Fibroblast of skin of scalp (primary cell): Measurements from ENCODE around the gene SHMT2.

Experiments used
- DNase-seq: peaks from one replicate; pipeline ENCODE4 v3.0.0-alpha.2; 2013

Gene SHMT2

DNA sequence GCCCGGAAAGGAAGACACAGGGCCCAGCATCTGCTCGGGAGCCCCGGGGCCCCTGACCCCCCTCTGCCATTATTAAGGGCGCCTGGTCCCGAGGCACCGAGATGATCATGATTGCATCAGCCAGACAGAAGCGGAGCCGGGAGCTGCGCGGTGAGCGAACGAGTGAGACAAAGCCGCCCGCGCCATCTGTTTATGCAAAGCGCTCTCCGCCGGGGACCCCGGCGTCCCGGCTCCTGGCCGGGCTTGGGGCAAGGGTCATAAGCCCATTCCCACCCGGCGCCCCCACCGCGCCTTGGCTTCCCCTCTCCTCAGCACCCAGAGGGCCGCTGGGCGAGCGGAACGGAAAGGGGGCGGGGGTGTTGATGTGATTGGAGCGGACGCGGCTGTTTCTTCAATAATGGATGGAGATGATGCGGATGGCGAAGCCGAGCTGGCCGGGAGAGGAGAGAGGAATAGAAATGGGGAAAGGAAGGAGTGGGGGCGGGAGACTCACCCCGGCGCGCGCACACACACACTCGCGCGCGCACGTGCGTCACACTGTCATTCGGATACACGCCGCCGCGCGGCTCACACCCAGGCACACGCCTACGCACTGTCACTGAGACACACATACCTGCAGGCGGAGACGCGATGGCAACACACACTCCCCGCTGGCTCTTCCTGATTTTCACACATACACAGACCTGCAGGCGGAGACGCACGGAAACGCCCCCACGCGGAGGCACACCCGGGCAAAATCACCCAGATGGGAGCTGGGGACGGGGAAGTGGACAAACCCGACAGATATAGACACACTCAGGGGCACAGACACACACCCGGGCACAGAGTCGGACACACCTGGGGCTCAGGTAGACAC is 10.8 kb downstream of the SHMT2 start:
- peak; percentile 75 for DNase-seq

DNA sequence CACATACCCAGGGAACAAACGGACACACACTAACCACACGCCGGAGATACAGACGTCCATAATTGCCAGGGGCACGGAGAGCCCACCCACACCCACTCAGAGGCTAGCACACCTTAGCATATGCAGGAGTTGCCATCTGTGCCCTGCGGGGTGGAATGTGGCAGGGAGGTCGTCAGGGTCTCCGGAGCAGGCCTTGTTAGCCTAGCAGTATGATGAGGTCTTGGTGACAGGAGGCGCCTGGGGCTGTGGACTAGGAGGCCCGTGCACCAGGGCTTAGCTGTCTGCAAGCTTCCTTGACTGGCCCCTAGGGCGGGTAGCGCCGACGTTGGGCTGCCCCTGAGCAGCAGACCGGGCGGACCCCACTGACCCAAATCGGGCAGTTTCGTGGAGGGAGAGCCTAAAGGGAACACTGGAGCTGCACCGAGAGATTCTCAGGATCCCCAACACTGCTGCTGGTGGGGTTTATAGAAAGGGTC is 11.5 kb downstream of the SHMT2 start:
- no peak for DNase-seq

DNA sequence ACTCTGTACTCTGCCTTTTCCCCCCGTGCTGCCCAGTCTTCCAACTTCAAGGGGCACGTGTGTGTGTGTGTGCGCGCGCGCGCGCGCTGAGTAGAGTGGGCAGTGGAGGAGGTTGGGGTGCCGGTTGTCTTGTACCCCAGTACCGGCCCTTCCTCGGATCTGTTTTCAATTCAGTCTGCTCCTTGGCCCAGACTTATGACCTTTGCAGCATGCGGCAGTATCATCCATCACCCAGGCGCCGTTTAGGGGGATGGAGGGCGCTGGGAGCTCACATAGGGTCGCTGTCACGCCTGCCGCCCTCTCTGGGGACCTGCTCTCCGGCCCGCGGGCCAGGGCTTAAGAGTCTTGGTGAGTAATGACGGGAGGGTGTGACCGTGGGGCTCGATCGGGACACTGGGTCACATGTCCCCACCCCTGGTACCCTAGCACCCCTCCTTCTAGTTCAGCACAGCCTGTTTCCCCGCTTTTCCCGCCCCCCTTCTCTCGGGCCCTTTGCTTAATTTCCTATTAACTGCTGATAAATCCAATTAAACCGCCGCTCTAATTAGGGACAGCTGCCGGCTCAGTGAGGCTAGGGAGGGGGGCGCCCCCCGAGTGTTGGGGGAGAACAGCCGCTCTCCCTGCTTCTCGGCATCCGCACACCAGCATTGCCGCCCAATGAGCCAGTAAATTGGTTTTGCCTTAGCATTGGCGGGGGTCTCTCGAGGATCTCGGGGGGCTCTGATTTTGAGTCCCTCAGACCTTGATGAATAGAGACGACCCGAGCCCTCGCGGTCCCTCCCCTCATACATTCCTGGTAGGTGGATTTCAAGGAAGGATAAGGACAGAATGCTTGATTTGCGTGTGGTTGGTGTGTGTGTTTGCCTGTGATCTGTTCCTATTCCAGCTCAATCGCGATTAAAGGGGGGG is 12.1 kb downstream of the SHMT2 start:
- DNase-seq, result no peak

DNA sequence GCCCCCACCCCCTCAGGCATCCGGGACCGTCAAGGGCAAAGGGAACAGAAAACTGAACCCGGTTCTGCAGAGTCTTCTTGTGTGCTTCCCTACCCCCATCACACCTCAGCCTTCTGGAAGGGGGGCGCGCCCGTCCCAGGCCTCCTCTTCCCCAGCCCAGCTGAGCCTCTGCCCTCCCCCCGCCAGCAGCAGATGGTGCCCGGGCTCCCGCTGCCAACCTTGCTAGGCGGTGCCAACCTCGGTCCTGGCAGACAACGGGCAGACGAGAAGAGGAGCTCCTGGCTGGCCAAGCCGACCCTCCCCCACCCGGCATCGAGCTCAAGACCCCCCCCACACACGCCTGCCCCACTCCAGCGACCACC is 12.8 kb downstream of the SHMT2 start:
- DNase-seq, result no peak

DNA sequence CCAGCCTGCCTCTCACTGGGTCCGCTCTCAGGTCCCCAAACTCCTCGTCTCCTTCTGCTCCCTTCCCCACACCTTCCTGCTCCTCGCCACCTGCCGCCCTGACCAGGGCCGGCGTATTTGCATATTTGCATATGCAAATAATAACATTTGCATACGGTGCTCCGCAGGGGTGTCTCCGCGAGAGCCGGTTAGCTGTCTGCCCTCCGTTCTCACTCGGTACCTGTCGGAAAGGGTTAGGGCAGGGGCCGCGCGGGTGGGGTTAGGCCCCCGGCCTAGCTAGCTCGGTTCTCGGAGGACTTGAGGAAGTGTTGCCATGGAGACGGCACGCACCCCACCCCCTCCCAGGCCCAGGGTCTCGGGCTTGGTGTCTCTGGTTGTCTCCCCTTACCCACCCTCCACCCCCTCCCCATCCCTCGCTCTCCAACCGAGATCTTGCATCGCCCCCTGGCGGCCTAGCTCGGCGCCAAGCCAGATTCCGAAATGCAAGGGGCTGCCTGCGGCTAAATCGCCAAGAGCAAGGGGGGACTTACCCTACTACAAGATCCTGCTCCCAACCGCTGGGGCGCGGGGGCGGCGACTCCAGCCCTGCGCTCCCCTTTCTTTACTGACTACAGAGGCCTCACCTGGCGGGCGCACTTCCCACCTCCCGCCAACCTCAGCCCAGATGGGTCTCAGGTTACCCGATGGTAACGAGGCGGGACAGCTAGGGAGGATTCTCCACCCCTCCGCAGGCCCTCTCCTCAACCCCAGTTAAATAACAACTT is 13.4 kb downstream of the SHMT2 start:
- peak; percentile 65 for DNase-seq

DNA sequence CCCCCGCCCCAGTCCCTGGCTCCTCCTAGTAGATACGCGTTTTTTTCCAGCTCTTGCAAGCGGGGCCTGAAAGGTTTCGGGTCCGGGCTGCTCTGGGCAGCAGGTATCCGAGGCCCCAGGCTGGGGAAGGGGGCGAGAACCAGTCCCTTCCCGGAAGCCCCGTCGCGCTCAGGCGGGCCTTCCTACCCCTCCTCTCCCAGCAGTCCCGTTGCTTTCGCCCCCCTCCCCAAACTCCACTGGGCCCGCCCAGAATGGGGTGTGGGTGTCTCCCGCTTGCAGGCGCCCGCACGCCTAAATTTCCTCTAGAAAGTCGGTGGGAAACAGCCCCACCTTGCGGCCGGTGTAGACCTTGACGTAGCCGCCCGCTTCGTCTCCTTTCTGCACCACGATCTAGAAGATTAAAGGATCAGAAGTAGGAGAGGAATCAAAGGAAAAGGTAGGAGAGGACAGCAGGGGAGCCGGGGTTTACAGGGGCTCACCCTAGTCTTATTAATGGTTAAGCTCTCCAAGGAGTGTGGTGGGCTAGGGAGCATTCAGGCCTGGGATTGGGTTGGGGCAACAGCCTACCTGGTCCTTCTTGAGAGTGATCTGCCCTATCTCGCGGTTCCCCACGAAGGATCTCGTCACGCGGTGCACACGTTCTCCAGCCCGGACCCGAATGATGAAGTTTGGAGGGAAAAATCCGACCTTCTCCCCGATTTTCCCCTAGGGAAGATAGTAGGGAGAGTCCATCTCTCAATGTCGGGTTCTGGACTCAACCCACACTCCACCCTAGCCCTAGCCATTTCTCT is 14.2 kb downstream of the SHMT2 start:
- DNase-seq, result peak; percentile 67

DNA sequence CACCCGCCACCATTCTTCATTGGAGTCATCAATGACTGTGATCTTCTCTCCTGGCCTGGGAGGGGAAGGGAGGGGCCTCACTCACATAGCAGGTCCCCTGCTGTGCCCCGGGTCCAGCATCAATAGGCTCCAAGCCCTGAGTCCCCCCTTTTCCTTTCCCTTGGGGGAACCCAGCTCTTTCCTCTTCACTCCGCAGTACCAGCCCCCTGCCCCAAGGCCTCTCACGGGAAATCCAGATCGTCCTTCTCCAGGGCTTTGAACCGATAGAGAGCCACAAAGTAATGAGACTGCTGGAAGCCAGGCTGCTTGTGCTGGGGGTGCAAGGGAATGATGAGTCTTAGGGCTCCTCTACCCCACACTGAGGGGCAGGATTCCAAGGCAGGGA is 14.8 kb downstream of the SHMT2 start:
- no peak for DNase-seq

DNA sequence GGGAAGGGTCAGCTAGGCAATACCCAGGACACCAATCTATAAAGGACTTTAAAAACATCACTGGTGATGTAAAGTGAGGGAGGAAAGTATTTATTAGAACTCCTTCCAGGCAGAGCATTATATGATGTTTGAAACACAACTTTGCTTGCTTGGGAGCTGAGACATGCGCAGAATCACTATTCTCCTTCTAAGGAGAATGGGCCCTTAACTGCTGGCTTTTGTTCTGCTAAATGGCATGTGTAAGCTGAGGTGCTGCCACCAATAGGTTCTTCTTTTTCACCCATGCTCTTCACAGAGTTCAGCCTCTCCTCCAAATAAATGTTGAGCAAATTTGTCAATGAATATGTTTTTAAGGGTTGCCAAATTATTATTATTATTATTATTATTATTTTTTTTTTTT is 17.5 kb downstream of the SHMT2 start:
- no peak for DNase-seq

DNA sequence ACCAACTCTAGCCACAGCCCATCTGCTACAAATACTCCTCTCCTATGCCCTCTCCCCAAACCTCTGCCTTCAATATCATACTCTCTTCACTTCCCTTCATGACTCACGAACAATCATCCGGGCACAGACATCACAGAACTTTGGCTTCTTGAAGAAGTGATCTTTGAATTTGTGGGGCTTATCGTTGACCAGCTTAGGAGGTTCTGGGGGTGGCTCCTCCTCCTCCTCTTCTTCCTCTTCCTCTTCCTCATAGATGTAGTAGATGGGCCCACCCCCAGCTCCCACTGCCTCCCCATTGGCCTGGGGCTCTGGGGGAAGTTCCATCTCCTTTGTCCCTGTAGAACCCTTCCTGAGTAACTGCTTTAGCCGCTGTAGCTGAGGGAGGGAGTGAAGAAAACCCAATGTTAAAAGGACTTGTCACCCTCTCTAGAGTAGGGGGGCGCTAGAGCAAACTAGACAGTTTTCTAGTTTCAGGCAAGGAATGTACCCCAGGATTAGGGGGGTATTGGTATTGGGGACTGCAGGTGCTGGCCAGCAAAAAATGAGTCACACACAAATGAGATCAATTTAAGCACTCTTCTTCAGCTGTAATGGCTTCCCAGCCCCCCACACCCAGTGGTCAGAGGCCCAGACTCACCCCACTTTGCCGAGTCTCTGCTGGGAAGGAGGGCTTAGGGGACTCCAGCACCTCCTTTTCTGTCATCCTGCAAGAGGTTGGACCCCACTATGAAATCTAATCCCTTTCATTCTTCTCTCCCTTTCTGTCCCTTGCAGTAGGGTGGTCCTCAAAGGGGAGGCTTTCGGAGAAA is 19.6 kb downstream of the SHMT2 start:
- DNase-seq, result no peak

DNA sequence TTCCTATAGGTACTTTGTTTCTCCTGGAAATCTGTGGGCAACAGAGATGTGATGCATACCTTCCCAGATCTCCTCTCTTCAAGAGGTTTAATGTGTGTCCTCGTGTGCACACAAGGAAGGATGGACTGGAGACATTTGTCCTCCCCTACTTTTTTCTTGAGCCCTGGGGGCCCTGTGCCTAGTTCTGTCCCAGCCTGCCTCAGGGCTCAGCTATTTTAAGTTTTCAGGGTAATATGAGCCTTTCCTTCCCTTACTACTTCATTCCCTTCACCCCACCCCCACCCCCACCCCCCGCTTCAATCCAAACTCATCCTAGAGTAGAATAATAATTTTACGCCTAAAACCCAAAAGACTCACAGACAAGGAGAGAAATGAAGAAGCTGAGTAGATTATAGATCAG is 21.0 kb downstream of the SHMT2 start:
- no peak for DNase-seq

DNA sequence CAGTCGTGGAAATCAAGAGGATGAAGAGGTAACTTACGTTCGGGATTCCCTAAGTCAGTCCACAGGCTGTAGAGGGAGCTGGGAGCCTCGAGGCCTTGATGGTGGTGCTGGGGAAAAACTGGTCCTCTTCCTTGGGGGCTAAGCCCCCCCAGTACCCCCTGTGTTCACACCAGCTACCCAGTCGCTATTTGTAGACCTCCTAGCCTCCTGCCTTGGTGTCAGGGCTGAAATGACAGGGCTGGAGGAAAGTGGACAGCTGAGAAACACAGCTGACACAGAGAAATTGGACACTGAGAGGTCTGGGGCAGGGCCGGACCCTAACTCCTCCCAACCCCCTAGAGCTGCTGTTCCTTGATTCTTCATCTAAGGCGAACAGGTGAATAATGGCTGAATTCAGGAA is 21.4 kb downstream of the SHMT2 start, which contains the start of gene STAC3:
STAC3 (minus strand) TSS at position 232 of the 400 bp plus-strand sequence. CDS start 1,551 bp downstream, outside the sequence.
- no peak for DNase-seq

DNA sequence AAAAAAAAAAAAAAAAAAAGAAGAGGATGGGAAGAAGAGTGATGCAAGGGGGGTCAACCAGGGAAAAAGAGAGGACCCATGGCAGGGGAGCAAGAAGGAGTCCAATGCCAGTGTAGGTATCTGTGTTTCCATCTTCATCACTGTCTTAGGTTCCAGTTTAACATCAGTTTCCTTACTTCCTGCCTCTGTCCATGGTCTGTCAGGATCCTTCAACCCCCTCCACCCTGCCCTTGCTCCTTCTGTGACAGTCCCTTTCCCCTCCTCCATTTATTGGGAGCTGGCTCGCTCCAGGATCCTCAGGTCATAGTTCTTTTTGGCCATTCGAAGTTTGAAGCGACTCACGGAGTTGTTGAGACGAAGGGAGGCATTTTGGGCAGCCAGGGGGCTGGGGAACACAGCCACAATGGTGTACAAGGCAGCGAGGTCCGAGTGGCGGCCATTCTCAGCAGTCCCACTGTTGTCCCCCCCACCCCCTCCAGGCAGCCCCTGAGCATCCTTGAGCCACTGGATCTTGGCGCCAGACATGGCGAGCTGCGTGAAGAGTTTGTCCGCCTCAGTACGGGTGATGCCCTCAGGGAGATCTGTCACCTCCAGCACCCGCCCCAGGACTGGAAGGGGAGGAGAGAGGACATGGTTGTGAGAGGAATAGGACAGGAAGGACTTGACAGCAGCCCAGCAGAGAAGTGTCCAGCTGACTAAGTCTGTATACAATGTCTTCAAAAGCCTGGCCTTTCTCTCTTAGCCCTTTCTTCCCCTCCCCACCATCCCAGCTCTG is 25.2 kb downstream of the SHMT2 start:
- DNase-seq, result no peak

DNA sequence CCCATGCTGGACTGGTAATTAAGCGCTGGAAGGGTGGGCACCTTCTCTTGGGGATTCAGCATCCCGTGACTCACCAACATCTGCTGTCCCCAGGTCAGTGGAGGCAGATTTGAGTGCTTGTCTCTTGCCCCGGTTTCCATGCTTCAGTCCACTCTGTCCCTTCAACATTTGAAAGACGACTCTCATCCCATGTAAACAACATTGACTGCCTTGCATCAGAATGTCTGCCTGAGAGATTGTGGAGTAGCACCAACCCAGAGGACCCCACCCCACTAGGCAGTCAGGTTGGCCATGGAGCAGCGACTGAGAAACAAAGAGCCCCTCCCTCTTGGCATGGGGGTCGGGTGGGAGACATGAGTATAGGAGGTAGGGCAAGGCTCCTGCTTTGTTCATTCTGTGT is 26.4 kb downstream of the SHMT2 start:
- DNase-seq, result no peak

DNA sequence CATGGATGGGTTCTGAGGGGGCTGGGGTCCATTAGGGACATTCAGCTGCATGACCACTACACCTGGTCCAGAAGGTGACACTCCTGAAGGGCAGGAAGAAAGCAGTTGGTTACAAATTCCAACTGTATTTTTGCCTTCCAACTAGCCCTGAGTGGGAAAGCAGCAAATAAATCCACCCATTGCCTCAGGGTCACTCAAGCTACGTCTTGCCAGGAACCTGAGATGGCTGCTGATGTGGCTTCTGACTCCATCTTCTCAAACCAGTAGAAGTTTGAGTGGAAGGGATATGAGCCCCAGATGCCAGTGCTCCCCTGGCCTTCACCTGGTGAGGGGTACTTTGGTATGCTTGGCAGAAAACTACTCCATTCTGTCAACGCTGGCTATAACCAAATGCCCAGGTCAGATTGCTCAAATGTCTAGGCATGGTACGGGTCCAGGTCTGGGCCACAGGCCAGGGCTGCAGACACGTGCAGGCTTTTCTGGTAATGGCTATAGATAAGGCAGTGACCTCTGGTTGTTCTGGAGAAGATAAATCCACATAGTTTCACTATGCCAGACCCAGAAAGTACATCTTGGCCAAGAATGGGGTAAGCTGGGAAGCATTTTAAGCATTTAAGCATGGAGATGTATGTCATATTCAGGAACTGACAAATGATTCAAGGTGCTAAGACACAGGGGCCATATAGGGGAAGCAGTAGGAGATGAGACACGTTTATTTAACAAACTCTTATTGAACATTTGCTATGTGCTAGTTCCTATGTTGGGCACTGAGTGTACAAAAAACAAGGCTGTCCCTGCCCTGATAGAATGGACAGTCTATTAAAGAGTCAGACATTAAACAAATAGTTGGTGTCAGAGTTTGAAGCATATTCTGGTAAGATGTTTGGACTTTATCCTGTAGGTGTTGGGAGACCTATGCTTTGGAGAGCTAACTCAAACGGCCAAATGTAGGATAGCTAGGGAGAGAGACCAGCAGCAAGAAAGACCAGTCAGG is 29.8 kb downstream of the SHMT2 start:
- DNase-seq, result no peak

DNA sequence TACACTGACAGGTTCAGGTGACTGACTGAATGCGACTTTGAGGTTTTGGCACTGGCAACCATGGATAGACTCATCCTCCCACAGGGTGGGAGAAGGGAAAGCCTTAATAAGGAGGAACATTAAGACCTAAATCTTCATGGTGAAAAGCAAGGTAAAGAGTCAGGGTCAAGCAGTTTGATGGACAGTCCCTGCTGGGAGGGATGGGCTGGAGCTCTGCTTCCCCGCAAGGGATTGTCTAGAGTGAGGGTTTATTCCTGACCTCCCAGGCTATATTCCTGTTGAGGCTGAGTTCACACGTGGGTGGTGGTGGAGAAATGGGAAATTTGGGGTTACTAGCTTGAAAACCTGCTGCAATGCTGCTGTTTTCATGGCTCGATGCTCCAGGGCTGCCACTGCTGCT is 30.9 kb downstream of the SHMT2 start:
- DNase-seq, result no peak

DNA sequence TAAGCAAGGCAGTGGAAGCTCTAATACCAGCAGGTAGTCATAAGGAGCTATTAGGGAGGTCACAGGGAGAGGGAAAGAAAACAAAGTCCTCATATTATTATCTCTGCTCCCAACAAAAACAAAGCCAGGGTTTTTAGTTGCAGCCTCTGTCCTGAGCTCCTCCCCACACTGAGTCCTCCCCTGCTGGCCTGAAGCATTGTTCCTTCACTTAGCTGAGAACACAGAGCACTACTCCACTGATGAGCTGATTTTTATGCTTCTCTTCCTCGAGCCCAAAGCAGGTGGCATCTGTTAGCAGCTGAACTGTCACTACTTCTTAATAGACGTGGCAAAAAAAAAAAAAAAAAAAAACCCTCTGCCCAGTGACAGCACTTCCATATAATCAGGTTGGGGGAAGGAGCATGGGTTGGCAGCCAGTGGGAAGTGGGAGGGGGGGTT is 31.9 kb downstream of the SHMT2 start:
- no peak for DNase-seq

DNA sequence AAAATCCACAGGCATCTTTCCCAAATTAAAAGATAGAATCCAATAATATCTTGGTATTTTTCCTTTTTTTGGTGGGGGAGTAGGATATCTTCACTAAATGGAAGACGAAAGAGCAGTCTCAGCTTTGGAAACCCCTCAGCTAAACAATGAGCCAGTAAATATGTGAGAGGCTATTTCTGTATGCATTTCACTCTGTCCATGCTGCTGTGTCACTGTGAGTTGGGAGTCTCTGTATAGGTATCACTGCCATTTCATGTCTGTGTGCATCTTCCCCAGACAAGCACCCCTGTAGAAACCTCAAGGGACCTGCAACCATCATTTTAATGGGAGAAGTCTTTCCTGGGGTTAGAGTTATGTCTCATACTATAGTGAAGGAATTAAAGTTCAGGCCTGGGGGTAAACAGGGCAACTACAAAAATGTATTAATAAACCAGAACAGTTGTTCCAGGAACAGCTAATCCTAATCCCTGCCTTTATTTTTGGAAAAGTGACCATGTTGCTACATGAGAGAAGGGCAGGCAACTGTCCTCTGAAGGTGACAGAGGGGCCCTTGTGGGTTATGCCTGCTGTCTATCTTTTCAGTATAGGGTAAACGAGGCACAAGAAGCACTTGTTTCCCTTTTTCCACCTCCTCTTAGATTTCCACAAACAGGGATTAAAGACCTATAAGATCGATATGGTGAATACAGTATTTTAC is 32.8 kb downstream of the SHMT2 start:
- no peak for DNase-seq

DNA sequence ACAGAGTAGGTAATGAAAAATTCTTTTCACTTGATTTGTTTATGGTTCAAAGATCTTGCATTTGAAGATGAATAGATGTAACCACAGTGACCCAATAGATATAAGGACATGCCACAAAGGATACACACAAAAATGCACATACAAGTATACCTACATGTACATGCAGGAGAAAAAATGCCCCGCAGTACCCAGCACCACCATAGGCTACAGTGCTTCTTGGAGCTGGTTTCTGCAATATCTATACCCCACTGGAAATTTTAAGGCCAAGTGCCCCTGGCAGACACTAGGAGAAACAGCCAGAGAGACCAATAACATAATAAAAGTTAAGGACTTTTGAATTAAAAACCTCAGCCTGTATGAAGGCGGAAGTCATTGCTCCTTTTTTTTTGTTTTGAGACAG is 33.6 kb downstream of the SHMT2 start:
- DNase-seq, result no peak
